Measurements from ENCODE around the gene PSAT1. TPM values are rescaled to one million over a fixed set of nuclear protein-coding genes. Genes with fewer than 3 reads are reported as not detected.

Gene PSAT1
- total RNA-seq, 1 donor from 2014 or later = 87.6 TPM

DNA sequence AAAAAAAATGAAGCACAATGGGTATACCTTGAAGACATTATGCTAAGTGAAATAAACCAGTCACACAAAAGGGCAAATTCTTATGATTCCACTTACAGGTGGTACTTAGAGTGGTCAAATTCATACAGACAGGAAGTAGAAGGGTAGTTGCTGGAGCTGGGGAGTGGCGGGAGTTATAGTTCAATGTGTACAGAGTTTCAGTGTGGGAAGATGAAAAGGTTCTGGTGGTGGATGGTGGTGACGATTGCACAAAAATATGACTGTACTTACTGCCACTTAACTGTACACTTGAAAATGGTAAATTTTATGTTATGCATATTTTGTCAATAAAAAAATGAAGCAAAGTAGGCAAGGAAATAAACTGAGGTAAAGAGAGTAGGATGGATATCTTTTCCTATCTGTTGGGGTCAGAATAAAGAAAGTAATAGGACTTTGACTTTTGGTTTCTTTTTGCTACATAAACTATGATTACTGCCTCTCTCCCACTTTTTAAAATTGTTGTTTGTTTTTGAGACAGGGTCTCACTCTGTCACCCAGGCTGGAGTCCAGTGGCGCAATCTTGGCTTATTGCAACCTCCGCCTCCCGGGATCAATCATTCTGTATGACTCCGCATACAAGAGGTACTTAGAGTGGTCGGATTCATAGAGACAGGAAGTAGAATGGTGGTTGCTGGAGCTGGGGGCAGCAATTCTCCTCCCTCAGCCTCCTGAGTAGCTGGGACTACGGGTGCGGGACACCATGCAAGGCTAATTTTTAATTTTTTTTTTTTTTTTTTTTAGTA, 4.0 kb upstream of the PSAT1 start:
- no peak for DNase-seq (ENCODE audit: low read depth)

DNA sequence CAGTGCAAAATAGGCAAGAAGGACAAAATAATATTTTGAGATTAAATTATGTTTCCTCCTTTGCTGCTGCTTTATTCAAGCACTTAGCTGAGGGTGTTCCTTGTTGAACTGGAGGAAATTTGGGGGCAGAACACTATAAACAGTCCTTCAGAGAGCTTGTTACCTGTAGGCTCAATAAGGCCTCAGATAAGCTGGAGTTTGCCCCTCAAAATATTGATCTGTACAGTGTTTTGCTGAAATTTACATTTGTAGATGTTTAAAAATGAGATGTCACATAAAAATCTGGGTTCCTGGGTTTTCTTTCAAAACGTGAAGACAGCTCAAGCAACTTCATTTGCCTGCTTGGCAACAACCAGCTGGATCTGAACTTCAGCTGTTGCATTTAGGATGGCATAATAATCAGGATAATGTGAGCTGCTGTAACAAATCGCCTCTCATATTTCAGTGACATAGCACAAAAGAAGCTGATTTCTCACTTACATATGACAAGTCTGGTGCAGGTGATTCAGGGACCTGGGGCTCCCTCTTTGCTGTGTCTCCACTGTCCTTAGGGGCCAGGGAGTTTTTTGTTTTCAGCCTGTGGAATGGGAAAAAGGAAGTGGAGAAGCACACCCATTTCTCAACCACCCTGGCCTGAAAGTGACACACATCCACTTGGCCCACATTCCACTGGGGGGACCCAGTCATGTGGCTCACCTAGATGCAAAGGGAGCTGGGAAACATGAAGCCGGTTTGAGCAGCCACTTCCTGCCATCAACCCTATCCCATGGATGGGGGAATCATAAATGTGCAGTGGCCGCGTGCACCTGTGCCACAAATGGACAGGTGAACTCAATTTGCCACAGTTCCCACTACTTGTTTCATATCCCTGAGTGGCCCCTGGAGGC, 2.4 kb upstream of the PSAT1 start:
- DNase-seq (ENCODE audit: low read depth) = no peak

DNA sequence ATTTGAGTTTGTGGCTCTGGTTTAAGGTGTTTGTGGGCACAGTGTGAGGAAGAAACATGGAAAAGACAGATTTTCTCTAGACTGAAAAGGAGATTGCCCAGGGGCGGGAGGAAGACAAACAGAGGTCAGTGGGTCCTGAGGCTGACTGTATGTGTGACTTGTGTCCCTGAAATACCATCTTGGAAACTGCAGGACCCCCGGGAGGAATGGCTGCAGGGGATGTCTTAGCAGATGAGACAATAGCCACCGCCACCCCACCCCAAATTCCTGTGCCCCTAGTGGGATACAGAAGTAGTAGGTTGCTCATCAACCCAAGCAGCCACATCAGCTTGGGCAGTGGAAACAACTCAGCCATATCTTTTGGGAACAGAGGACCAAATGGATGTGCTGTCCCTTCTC, 1.7 kb upstream of the PSAT1 start:
- DNase-seq (ENCODE audit: low read depth) = no peak

DNA sequence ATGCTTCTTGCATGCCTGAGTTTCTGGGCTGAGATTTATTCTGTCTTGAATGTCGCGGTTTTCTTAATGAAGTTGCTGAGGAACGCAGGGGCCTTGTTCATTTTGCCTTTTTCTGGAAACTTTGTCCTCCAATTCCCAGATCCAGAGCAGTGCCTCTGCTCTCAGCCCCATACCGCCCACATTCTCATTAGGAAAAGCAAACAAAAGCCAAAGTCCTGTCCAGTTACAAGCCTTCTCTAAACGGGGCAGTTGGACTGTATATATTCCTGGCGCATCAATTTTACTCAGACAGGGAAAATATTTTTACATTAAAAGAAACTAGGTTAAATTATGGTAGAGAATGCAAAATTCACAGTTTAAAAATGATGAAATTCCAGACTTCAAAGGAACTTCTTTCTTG, 1.2 kb upstream of the PSAT1 start:
- DNase-seq (ENCODE audit: low read depth) = no peak

DNA sequence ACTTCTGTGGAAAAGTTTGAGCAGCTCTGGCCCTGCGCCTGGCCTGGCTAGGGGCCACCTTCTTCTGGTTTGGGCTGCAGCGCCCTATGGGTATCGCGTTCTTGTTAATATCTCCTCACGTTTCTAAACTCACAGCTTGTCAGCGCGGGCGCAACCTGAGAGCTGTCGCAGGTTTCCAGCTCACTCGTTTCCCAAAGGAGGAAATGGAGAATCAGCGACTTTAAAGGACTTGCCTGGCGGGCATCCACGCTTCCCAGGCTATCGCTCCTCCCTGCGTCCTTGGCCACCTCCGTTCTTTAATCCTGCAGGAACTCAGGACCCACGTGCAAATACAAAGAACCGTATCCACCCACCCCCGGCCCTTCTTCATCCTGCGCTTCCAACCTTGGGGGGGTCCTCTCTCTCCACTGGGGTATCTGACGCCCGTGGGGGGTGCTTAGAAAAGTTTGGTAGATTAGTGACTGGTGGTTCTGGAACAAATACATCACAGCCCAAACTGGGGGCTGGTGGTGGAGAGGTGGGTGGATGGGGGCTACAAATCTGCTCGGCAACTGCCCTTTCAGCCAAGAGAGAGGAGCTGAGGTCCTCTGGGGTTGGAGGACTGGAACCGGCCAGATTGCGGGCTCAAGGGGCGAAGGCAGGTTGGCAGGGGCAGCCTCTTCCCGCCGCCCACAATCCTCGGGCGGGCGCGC, 578 bp upstream of the PSAT1 start:
- no peak for DNase-seq (ENCODE audit: low read depth)

DNA sequence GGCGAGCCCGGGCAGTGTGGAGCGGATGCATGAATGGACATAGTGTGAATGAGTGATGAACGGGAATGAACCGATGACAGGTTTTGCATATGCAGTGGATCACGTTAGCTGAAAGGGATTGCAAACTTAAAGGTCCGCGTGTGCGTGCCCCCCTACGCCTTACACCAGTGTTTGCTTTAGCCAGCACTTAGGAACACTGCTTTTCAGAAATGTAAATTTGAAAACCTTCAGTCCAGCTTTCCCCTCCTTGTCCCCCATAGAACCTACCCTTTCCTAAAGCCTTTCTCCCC, 692 bp downstream of the PSAT1 start:
- no peak for DNase-seq (ENCODE audit: low read depth)

DNA sequence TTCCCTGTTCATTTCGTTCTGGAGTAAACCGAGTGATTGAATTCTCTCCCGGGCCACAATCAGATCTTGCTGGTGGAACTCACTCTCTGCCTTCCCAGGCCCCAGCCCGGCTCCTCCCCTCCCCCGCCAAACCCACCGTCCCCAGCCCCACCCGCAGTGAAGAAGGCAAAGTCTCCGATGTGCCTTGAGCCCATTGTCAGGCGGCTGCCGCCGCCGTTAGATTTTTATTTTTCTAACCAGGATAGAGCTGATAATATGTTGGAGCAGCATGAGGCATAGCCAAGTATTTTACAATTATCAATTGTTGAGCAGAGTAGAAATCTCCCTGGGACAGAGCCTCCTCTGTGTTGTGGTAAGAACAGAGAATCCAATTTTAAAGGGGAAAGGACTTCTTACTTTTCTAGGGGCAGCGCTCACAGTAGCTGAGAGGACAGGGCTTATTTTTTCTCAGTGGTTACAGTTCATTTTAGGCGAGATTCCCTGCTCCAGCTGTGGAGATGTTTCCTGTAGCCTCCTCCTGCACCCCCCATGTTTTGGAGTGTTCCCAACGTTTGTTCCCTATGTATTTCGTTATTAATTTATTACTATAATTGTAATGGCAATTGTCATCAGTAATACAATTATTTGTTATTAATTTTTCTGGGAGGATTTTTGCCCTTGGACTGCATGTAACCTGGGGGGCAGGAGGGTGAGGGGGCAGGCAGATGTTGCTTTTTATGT, 1.3 kb downstream of the PSAT1 start:
- no peak for DNase-seq (ENCODE audit: low read depth)

DNA sequence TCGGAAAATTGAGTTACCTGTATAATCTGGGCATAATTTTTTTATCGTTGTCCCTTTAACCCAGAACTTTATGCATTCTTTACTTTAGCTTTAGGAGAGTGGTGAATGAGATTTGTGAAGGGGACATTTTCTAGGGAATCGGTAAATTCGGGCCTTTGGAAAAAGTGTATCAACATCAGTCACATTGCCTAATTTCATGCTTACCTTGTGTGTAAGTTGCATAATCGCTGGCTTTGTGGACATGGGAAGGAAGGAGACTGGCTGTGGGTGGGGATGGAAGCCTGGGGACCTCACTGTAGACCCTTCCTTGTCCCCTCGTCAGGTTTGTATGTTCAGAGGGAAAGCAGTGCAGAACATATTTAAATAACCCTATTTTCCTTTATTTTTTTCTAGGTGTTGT, 3.3 kb downstream of the PSAT1 start:
- no peak for DNase-seq (ENCODE audit: low read depth)

DNA sequence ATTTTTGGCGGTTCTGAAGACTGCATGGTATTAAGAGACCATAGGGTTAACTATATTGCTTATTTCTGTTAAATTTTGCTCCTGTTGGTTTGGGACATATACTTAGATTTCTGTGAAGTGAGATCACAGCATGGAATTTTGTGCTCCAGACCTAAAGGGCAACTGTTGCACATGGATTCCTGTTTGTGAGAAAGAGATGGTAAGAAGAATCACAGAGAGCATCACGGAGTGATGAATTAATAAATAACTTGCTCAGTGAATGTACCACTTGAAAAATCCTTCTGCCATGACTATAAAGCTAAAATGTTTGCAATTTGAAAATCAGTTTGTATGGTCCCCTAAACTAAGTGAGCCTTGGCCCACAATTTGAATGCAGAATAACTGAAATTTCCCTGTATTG, 4.5 kb downstream of the PSAT1 start:
- peak; percentile 49 for DNase-seq (ENCODE audit: low read depth)

DNA sequence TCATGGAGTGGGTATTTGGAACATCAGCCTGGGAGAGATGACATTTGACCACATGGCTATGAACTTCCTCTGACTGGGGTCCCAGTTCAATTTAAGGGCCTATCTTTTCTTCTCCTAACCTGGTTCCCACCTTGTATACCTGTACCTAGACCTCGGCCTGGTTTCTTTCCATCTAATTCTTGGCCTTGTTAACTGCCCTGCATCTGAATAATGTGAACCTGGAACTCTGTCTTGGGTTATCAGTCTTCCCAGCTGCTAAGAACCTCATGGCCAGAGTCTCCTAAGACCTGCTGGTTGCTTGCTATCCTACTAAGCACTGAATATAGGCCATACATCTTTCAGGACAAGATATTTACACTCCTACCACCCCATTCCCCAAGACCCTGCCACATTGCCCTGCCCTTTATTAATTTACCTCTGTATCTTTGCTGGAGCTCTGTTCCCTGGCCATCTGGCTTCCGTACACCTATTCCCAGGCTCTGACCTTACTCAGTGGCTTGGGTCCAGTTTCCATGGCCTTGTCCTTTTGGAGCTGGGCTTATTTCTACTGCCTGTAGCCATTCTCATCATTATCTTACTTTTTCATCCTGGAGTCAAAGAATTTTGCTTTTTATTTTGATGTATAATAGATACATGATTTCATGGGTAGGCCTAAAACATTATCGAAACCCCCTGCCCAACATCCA, 6.6 kb downstream of the PSAT1 start:
- DNase-seq (ENCODE audit: low read depth) = no peak

DNA sequence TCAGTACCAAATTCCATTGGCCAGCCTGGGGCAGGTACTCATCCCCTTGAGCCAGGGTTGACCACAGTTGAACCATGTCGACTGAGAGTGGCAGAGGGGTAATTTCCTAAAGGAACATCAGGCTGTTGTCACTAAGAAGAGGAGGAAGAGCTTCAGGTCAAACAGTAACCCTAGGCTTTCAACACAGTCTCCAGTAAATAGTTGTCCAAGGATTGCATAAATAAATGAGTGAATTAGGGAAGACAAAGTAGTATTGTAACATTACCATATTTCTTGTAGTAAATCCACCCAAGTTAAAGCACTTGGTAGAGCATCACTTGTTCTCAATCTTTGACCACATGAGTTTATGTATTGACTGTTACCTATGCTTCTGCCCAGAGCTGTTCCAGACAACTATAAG, 7.4 kb downstream of the PSAT1 start:
- peak; percentile 33 for DNase-seq (ENCODE audit: low read depth)

DNA sequence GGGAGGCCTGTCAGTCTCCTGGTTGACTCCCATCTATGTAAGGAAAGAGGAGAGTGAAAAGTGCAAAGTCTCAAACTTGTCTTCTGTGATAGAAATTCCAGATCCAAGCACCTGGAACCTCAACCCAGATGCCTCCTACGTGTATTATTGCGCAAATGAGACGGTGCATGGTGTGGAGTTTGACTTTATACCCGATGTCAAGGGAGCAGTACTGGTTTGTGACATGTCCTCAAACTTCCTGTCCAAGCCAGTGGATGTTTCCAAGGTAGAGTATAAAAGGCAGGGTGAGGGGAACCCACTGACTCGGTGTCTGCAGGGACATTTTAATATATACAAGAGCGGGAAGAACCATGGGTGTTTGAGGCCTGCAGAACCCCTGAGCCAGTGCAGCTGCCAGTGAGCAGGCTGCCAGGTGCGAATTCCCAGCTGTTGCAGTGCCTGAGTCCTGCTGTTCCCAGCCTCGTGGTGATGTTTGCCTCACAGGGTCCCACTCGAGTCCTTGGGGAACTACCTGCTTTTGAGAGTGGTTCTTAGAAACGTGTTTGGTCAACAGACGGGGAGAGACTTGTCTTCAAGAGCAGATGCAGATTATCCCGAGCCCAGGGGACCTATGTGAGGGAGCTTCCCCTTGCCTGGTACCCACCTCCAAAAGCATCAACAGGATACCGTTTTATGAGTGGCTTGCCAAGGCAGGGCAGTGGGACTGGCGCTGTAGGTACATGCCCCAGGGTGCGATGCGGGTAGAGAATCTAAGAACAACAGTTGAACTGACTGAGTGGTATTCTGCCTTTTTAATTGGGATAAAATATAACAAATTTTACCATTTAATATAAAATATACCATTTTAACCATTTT, 9.5 kb downstream of the PSAT1 start:
- no peak for DNase-seq (ENCODE audit: low read depth)

DNA sequence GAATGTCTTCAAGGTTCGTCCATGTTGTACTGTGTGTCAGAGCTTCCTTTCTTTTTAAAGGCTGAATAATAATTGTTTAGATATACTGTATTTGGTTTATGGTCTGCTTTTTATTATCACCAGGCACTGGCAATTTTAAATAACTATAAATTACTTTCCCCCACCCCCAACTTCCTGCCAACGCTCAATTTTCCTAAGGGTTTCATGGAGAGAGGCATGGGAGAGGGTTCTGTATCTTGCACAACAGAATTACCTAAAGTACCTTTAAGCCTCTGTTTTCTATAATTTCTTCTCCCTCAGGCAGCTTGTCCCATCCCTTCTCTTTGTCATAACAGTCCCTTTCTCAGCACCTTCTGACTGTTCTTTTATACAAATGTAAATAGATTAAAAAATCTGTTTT, 10.4 kb downstream of the PSAT1 start:
- no peak for DNase-seq (ENCODE audit: low read depth)

DNA sequence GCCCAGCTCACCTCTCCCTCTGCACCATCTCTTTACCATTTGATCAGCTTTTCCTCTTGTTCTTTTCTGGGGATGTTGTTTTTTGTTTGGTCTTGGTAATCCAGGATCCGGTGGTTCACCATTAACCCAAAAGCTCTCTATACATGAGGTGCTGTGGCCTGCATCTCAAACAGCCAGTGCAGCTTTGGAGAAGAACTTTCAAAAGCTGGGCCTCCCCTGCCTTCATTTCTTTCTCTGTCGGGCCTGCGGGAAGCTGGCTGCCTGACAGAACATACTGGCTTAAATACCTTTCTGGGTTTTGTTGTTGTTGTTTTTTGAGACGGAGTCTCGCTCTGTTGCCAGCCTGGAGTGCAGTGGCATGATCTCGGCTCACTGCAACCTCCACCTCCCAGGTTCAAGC, 12.1 kb downstream of the PSAT1 start:
- no peak for DNase-seq (ENCODE audit: low read depth)

DNA sequence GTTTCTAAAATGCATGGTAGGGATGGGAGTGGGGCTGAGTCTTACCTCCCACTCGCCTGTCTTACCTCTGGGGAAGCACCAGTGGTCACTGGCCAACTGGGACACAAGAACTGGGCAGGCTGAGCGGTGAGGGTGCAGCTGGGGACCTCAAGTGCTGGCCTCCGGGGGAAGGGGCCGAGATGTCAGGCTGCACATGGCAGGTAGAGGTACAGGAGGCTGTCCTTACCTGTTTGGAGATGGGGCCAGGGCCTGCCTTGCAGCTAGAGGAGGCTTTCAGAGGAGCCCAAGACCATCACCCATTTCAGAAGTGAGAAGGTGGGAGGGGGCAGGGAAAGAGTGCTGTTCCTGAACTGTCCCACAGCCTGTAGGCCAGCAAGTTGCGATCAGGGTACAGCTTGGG, 14.2 kb downstream of the PSAT1 start:
- DNase-seq (ENCODE audit: low read depth) = no peak

DNA sequence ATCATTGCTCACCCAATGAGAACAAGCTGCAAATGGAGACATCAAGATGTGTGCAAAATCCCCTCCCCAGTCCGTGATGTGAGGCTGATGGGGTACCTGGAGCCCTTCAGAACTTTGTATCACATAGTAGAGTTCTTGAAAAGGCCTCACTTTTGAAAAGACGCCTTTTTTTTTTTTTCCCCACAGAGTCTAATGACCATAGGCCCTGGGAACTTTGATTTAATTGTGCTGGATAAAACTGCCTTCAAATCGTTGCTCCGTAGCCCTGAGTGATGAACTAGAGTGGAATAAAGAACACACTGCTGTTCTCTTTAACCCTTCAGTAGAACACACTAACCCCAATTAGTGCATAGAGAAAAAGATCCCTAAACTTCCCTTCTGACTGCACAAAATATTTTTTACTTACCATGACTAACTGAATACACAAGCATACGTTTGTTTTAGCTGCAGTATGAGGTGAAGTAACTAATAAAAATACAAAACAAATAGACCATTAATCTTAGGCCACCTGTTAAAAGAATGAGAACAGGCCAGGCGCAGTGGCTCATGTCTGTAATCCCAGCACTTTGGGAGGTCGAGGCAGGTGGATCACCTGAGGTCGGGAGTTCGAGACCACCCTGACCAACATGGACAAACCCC, 15.1 kb downstream of the PSAT1 start:
- no peak for DNase-seq (ENCODE audit: low read depth)

DNA sequence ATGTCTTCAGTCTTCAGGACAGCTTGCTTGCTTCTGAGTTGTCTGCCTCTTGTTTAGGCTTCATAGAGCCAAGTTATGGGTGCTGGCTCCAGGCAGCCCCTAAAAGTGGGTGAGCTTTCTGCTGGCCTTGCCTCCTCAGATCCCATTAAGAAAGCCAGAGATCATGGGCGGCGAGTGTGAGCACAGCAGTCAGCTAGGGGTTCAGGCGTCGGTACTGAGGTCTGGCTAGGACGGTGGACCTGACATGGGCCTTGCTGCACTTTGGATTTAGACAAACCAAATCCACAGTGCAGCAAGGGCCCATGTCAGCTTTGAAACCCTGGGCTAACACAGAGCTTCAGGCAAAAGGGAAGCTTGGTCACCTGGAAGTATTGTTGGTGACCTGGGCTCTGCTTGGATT, 17.6 kb downstream of the PSAT1 start:
- no peak for DNase-seq (ENCODE audit: low read depth)

DNA sequence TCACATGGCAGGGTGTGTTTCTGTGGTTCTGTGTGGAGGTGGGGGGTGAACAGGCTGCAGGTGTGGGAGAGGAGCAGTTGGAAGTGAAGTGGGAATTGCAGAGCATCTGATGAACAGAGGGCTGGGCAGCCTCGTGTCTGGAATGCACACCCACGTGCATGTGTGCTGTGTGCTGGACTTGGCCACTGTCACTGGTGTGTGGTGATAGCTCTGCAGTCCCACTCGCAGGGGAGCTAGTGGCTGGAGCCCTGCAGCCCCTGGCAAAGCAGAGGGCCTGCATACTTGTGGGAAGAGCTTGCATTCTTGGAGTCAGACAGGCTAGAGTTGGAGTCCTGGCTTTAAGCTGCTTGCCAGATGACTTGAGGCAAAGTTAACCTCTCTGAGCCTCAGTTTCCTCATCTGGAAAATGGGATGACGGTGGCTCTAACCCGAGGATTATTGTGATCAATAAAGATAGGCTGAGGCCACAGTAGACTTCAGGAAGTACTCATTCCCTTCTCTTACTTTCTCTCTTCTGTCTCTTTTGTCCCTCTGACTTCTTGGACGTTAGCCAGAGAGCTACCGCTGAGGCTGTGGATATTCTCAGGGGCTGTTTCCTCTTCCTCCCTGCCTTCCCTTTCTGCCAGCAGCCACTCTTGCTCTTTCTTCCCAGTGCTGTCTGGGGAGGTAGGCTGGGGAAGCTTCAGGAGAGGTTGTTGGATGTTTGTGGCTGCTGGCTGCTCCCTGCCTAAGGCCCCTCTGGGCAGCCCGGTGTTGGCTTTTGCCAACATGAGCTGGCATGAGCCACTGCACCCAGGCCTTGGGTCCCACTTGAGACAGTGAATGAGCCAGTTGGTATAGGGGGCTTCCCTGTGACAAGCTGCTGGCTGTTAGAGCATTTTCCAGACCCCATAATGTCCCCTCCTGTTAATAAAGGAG, 18.3 kb downstream of the PSAT1 start:
- DNase-seq (ENCODE audit: low read depth) = no peak

All from renal cortical epithelial cell (primary cell).